ENCODE results near the gene CYBA.

The CYBA gene

DNA sequence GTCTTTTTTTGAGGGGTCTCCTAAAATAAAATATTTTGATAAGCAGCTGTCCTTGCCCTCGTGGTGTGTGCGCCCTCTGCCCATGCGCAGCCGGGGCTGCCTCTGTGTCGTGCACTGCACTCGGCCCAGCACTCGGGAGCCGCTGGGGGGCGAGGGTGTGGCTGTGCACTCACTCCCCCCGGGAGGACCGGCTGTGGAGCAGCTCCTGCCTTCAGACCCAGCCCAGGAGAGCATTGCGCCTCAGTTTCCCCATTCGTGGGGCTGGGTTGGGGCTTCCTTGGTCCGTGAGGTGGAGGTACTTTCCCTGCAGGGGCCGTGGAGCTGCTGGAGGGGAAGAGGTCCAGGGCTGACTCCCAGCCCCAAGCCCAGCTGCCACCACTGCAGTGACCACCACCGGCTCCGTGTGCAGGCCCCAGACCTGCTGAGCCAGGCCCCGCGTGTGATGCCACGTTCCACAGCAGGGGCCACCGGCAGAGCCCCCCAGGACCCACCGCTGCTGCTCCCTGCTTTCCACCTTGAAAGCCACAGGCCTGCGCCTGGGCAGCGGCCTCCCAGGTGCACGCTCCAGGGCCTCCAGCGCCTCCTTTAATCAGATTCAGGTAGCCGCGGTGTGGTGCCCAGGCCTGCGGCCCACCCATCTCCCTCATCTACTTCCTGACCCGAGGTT, 18.8 kb downstream of the CYBA start:
- no peak for DNase-seq (ENCODE audit: low spot score)
- no peak for FAIRE-seq

DNA sequence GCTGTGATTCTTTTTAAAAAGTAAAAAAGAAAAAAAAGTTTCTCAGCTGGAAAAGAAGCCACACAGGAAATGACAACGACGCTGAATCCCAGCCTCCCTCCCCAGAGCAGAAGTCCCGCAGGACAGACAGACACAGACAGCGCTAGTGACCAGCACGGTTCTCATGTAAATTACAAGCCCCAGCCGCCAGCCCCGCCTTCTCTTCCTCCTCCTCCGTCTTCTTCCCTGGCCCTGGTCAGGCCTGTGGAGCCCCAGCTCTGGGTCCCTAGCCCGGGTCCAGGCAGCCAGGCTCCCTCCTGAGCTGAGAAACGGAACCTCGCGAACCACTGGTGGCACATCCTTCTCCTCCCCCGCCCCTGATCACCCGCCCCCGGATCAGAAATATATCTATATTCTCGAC, 19.5 kb downstream of the CYBA start:
- FAIRE-seq (no peak), DNase-seq (ENCODE audit: low spot score) (no peak)

DNA sequence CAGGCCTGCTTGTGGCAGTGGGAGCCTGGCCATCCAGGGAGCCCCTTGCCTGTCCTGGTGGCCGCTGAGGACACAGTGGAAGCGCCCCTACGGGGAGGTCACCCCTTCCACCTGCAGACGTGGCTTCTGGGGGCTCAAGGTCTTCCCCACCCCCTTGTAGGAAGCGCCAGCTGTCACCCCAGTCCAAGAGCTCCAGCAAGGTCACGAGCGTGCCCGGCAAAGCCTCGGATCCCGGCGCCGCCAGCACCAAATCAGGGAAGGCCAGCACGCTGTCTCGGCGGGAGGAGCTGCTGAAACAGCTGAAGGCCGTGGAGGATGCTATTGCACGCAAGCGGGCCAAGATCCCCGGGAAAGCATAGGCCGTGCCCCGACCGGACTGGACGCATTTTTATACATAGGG, 19.9 kb downstream of the CYBA start:
- no peak for FAIRE-seq
- no peak for DNase-seq (ENCODE audit: low spot score)

DNA sequence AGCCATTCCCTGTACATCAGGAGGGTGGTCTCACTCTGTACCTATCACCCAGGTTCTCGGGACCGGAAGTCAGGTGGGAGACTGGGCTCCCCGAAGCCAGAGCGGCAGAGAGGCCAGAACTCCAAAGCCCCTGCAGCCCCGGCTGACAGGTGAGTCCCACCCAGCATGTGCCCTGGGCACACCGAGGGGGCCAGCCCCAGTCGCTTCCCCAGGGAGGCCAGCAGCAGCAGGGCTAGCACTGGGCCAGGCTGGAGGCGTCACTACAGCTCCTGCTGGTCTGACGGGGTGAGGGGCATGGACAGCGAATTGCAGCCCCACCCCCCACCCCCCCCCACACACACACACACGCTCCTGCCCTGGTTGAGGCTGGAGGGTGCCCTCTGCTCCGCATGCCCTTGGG, 20.4 kb downstream of the CYBA start:
- DNase-seq (ENCODE audit: low spot score) (no peak), FAIRE-seq (no peak)

DNA sequence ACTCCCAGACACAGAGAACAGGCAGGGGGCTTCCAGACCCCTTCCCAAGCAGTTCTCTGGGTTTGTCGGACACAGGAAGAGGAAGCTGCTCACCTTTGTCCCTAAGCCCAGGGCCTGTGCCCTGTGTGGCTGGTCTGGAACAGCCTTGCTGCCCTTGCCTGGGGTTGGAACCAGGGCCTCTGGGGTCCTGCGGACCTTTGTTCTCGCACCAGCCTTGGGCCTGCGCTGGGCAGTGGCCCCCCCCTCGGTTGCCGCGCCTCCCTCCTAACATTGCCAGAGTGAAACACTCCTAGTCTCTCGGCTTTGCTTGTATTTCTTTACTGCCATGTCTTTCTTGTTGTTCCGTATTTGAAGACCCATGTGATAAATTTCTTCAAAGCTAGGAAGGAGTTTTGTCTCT, 21.0 kb downstream of the CYBA start:
- DNase-seq (ENCODE audit: low spot score) (no peak), FAIRE-seq (no peak)

GRCh38 chr16:88628512-88628974, 22.3 kb downstream of the CYBA start:
- no peak for FAIRE-seq
- peak; percentile 36 for DNase-seq (ENCODE audit: low spot score)

DNA sequence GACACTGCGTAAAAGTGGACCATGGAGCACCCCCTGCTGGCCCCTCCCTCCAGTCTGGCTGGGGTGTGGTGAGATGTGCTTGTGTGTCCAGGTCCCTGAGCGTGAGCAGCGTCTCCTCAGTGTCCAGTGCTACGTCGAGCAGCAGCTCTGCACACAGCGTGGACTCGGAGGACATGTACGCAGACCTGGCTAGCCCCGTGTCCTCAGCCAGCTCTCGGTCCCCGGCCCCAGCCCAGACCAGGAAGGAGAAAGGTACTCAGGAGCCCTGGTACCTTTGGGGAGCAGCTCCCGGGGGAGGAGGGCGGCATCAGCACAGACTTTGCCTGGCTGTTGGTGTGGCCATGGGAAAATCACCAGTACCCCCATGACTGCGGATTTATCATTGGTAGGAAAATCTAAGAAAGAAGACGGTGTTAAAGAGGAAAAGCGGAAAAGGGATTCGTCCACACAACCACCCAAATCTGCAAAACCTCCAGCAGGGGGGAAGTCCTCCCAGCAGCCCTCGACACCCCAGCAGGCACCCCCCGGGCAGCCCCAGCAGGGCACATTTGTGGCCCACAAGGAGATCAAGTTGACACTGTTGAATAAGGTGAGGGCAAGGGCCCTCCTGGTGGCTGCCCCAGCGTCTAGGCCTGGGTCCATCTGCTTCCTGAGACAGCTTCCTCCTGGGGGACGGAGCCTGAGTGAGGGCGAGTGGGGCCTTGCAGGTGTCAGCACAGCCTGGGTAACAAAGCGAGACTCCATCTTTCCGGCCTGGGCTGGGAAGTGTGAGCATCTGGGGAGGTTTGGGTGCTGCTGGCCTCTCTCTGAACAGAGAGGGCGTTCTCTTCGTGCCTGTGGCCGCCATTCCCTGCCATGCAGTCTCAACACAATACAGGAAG, 23.1 kb downstream of the CYBA start:
- FAIRE-seq (no peak), DNase-seq (ENCODE audit: low spot score) (no peak)

DNA sequence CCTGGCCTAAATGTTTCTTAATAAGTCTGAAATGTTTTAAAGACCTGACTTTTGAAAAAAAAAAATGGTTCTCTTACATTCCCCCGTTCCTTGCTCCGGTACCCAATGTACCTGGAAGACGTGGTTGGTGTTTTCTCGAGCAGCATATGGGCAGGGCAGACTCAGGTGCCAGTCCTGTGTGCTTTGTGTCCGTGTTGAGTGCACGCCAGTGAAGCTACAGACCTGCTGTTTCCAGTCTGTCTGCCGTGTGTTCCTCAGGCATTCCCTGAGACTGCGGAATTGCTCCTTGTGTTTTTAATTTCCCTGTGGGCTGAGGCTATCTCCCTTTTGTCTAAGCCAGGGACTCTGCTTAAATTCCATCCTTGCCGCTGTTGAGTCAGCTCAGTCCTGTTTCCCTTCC, 24.2 kb downstream of the CYBA start:
- no peak for FAIRE-seq
- no peak for DNase-seq (ENCODE audit: low spot score)

DNA sequence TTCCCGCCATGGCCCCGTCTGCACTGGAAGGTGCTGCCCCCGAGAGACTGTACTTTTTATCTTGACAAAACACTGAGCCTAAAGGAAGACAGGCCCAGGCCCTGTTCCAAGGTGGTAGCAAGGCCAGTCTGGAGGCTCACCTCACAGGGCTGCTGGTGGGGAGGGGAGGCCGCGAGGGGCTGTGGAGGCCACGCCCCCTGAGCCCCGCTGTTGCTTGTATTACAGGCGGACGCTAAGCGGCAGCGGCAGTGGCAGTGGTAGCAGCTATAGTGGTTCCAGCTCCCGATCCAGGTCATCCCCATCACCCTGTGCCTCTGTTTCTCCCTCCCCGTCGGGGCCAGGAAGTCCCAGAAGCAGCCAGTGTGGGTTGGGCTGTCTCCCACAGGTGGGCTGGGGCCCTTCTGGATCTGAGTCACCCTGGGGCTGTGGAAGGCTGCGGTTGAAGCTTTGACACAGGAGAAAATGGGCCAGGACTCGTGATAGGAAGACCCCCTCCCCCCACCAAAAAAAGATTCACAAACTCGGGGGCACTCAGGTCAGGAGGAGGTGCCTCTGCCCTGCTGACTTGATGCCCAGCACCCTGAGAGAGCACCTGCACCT, 25.8 kb downstream of the CYBA start:
- DNase-seq (ENCODE audit: low spot score), result no peak
- no peak for FAIRE-seq

DNA sequence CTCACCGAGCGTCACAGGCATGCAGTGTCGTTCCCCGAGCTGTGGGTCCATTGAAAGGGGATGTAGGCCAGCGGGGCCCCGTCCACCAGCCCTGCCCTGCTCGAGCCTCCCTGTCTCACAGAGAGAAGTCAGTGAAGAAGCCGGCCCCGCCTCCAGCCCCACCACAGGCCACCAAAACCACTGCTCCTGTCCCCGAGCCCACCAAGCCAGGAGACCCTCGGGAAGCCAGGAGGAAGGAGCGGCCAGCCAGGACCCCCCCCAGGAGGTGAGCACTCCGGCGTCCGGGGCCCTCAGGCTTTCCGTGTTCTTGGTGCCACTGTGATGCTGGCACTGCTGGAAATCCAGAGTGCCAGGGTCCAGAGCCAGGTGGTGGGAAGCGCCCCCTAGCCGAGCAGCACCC, 26.4 kb downstream of the CYBA start:
- DNase-seq (ENCODE audit: low spot score), result no peak
- no peak for FAIRE-seq

- DNase-seq (ENCODE audit: low spot score) (no peak), FAIRE-seq (no peak)
These were observed 27.0 kb downstream of the CYBA start for GRCh38 chr16:88623858-88624257.

GRCh38 chr16:88622866-88623265, 28.0 kb downstream of the CYBA start:
- no peak for FAIRE-seq

GRCh38 chr16:88622125-88622524, 28.7 kb downstream of the CYBA start:
- no peak for FAIRE-seq
- no peak for DNase-seq (ENCODE audit: low spot score)

More at GRCh38 chr16:88622866-88623265, 28.0 kb downstream of the CYBA start:
- no peak for DNase-seq (ENCODE audit: low spot score)

- FAIRE-seq (no peak), DNase-seq (ENCODE audit: low spot score) (no peak)
These were observed 30.7 kb downstream of the CYBA start for GRCh38 chr16:88619859-88620815.

- FAIRE-seq (no peak), DNase-seq (ENCODE audit: low spot score) (no peak)
These were observed 31.7 kb downstream of the CYBA start for GRCh38 chr16:88618956-88619667.

- FAIRE-seq (no peak), DNase-seq (ENCODE audit: low spot score) (no peak)
These were observed 32.5 kb downstream of the CYBA start for GRCh38 chr16:88618182-88618955.

DNA sequence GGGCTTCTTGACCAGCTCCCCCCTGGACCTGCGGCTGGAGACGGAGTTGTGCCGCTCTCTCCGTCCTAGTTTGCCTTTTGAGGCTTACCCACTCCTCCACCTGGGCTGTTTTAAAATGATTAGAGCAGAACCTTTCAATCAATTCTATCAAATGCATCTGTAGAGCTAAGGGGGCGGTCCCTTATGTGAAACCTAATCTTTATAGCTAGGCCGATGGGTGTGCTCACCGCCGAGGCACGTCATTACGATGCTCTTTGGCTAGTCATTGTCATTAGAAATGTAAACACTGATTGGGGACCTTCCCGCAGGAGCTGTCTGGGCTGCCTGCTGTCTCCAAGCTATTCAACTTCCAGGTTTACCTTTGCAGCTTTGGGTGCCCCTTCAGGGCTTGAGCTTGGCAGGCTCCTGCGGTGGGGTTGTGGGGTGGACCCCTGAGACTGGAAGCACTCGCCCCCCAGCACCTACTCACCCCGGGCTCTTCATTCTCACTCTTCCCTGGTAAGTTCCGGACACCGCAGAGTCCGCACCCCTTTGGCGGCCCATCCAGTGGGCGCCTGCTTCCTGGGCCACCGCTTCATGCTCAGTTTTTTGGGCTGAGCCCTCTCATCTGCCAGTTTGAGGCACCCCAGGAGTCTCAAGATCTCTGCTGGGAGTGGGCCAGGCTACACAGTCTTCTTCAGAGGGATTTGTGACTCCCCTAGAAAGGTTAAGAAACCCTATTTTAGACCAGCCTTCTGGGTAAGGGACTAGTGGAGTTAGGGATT, 33.4 kb downstream of the CYBA start:
- no peak for FAIRE-seq
- DNase-seq (ENCODE audit: low spot score), result no peak

DNA sequence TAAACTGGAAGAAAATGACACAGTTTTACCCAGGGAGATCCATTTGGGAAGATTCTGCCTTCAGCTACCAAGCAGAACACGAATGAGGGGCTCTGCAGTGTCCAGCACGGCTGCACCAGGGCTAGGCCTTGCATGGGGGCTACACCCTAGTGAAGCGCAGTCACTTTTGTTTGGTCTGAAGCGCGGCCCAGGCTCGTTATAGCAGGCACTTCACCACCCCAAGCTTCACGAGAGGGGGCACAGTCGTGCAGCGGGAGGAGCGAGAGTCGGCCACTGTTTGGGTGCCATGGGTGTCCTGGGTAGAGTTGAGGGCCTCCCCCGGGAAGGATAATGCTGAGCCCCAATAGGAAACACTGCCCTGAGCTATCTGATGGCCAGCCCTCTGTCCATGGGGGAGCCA, 34.1 kb downstream of the CYBA start:
- FAIRE-seq (no peak), DNase-seq (ENCODE audit: low spot score) (no peak)

DNA sequence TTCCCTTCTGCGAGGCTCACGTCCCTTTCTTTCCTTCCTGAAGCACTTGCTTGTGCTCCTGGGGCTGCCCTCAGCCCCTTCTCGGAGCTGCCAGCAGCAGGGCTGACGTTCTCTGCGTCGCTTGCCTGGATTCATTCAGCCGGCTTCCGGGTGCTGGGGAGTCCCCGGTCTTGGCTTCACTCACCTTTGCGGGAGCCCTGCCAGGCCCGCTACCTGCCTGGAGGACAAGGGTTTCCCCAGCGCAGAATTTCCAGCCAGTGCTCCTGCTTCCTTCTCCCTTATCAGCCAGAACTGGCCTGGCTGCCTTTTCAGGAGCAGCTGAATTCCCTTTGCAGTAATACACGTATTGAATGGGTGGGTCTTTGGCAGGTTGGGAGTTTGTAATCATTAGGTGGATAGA, 34.5 kb downstream of the CYBA start:
- DNase-seq (ENCODE audit: low spot score), result no peak
- FAIRE-seq, result no peak
